C4-2B (cell line): ENCODE measurements around the gene NPB.
"Not testable (repeated sequence)": the region's sequence is repeated elsewhere in the genome, so short reads cannot be mapped to it uniquely, and the experiment has no call there.

Source experiments
- ZFX ChIP-seq: fragments of 450-650 bp; IDR thresholded peaks from 2 replicates; pipeline ENCODE4 v1.6.1; 2017
- TF ChIP-seq, protein P1 (sequence below): fragments of 450-650 bp; conservative IDR thresholded peaks from 2 replicates; pipeline ENCODE4 v1.5.1; 2017; ENCODE audit warnings: mild to moderate bottlenecking

DNA sequence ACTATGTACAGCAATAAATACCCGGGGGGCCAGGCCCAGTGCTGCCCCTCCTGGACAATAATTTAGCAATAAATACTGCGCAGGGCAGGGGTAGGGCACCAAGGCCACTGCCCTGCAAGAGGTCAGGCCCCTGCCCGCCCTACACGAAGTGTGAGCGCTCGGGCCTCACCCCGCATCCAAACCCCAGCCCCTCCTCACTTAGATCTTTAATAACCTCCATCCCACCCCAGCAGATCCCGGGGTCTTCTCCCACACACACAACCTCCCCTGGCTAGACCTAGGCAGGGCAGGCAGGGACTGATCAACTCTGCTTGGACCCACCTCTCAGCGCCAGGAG, 16.3 kb downstream of the NPB start:
- TF ChIP-seq, protein P1, sequence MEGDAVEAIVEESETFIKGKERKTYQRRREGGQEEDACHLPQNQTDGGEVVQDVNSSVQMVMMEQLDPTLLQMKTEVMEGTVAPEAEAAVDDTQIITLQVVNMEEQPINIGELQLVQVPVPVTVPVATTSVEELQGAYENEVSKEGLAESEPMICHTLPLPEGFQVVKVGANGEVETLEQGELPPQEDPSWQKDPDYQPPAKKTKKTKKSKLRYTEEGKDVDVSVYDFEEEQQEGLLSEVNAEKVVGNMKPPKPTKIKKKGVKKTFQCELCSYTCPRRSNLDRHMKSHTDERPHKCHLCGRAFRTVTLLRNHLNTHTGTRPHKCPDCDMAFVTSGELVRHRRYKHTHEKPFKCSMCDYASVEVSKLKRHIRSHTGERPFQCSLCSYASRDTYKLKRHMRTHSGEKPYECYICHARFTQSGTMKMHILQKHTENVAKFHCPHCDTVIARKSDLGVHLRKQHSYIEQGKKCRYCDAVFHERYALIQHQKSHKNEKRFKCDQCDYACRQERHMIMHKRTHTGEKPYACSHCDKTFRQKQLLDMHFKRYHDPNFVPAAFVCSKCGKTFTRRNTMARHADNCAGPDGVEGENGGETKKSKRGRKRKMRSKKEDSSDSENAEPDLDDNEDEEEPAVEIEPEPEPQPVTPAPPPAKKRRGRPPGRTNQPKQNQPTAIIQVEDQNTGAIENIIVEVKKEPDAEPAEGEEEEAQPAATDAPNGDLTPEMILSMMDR, result not testable (repeated sequence)
- TF ChIP-seq ZFX, result not testable (repeated sequence)
